T-helper 2 cell treated with Interferon-gamma antibody and Interleukin-4, amounts not matched to agents 100 ng/mL and 5 ng/mL, for 36 hours (primary cell): Measurements from ENCODE around the gene NLGN1. TPM values are rescaled to one million over a fixed set of nuclear protein-coding genes. Genes with fewer than 3 reads are reported as not detected.
"Not testable (repeated sequence)": the region's sequence is repeated elsewhere in the genome, so short reads cannot be mapped to it uniquely, and the experiment has no call there.

ENCODE experiments used
- intact Hi-C: fragments of 100-400 bp; cut with micrococcal nuclease; formaldehyde crosslinking; loops from one replicate; pipeline ENCODE4 v1.15.1; 2023
- total RNA-seq: library from RNA; stranded (reverse); gene quantifications from 2 replicates; pipeline ENCODE4 v1.2.3, GENCODE V29; 2022

The NLGN1 gene
- total RNA-seq, 1 donor from 2014 or later: not detected

DNA sequence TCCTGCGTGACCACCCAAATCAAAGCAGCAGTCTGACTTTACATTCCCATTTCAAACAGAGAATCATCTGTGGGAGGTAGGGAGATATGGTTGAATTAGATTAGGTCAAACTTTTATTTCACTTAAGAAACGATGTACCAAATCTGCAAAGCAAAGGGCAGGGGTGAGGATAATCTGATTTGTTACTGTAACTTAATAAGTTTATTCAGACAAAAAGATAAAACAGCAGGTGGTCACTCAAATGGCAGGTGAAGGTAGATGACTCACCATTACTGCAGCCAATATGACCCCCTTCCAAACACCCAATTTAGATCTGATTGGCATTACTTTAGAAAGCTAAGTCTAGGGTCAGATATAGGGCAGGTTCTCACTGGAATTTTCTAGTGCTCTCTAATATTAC, 810.6 kb downstream of the NLGN1 start:
- intact Hi-C loops: no loop called here

DNA sequence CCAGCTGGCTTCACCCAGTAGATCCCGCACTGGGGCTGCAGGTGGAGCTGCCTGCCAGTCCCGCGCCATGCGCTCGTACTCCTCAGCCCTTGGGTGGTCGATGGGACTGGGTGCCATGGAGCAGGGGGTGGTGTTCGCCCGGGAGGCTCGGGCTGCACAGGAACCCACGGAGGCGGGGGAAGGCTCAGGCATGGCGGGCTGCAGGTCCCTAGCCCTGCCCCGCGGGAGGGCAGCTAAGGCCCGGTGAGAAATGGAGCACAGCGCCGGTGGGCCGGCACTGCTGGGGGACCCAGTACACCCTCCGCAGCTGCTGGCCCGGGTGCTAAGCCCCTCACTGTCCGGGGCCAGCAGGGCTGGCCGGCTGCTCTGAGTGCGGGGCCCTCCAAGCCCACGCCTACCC, 814.4 kb downstream of the NLGN1 start:
- intact Hi-C loops: not testable (repeated sequence)

DNA sequence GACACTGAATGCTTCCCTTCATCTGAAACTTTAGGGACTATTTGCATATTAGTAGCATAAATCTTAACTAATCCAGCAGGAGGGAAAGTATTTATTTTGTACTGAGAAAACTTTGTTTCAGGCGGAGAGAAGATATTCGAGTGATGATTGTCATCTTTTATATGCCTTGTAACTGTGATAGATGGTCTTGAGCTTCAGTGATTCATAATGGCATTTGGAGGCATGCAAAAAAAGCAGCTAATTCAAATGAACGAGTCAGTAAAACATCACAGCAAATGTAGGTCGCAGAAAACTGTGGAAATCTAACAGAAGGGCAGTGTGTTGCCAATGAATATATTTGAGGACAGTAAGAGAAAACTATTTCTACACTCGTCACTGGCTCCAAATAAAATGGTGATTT, 817.9 kb downstream of the NLGN1 start:
- intact Hi-C loops: no loop called here

- intact Hi-C loops: no loop called here
These were observed 818.5 kb downstream of the NLGN1 start for GRCh38 chr3:174216019-174216418.

- intact Hi-C loops: no loop called here
These were observed 819.6 kb downstream of the NLGN1 start for GRCh38 chr3:174216946-174217718.

DNA sequence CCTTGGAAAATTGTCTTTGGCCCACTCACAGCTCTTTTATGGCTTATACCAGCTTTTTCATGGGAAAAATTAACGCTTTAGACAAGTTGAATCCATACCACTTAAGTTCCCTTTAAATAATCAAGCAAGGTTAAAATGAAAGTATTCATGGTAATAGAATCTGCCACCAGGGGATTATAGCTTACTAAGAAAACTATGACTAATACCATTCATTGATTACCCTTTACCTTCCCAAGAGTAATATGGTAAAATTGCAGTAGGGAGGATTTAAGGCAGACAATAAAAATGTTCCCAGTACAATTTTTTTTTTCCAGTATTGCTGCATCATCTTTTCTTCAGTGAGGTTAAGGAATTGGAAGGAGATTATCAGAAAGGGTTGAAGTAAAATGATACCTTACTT, 820.5 kb downstream of the NLGN1 start:
- intact Hi-C loops: no loop called here

GRCh38 chr3:174219738-174220137, 822.2 kb downstream of the NLGN1 start:
- intact Hi-C loops: no loop called here

DNA sequence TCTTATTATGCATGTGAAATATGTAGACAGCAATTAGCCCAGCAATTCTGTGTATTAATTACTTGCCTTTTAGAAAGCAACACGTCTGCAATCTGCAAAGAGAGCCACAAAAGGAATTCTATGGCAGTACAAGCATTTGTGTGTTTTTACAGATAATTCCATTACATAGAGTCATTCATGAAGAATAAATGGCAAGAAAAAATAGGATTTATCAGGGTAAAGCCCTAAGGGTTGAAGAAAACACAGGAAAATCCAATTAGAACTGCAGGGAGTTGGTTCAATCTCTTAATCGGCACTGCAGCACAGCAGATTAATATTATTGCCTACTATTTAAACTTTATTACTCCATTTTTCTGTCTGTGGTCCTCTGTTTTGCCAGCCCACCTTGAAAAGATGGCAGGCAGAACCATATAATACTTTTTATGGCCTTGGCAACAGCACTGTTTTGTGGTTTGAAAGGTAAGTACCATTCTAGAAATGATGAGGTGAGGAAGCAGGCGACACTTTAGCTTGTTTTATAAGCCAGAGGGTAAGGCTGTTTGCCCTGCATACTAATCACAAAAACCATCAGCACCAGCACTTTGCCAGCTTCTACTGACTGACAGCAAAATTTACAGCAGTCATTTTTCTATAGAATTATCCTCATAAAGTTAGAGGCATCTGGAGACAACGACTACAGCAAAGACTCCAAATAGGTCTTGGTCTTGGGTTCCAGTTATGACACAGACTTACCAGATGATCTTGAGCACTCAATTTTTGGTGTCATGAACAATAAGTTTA, 823.4 kb downstream of the NLGN1 start:
- intact Hi-C loops: no loop called here

- intact Hi-C loops: no loop called here
These were observed 825.5 kb downstream of the NLGN1 start for GRCh38 chr3:174223042-174223441.

DNA sequence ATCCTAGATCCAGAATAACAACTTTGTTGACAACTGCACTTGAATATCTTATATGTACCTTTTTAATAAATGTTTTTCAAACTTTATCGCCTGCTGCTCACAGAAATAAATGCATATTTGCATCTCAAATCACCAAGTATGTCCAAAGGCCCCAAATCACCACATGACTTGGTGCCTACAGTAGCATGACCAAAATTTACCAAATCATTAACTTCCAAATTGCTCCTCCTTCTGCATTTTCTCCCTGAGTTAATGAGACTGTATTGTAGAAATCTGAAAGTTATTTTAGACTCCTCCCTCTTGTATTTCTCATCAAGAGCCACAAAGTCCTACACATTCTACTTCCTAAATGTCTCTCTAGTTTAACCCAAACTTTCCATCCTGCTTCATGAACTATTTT, 826.1 kb downstream of the NLGN1 start:
- intact Hi-C loops: no loop called here

GRCh38 chr3:174229916-174230315, 832.4 kb downstream of the NLGN1 start:
- intact Hi-C loops: no loop called here

- intact Hi-C loops: not testable (repeated sequence)
These were observed 834.6 kb downstream of the NLGN1 start for GRCh38 chr3:174232028-174232657.

- intact Hi-C loops: no loop called here
These were observed 835.3 kb downstream of the NLGN1 start for GRCh38 chr3:174232658-174233429.

DNA sequence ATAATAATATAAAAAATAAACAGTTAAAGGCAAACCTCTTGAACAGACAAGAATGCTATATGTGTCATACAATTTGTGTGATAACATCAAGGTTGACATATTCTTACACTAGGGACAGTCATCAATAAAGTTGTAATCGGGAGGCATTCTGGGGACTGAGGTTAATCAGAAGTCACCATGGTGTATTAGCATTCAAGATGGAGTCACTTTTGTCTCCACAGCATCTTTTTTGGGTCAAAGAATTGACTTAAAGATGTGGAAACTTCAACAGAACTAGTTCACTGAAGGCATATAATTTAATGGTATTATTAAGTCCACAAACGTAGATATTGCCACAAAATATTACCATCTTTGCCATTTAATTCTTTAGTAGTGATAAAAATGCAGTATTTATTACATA, 836.0 kb downstream of the NLGN1 start:
- intact Hi-C loops: no loop called here

DNA sequence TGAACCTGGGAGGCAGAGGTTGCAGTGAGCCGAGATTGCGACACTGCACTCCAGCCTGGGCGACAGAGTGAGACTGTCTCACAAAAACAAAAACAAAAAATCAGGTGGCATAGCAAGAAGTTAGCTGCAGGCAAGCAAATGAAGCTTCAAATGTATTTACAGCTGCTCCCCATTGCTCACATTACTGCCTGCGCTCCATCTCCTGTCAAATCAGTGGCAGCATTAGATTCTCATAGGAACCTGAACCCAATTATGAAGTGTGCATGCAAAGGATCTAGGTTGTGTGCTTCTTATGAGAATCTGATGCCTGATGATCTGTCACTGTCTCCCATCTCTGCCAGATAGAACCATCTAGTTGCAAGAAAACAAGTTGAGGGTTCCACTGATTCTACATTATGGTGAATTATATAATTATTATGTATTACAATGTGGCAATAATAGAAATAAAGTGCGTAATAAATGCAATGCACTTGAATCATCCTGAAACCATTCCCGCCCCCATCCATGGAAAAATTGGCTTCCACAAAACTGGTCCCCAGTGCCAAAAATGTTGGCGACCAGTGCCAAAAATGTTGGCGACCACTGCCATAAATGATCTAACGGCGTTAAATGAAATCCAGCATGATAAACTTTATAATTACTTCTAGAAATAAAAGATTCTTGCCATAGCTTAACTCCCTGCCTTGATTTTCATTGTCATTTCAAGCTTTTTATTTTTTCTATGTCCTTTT, 844.9 kb downstream of the NLGN1 start:
- intact Hi-C loops: no loop called here

DNA sequence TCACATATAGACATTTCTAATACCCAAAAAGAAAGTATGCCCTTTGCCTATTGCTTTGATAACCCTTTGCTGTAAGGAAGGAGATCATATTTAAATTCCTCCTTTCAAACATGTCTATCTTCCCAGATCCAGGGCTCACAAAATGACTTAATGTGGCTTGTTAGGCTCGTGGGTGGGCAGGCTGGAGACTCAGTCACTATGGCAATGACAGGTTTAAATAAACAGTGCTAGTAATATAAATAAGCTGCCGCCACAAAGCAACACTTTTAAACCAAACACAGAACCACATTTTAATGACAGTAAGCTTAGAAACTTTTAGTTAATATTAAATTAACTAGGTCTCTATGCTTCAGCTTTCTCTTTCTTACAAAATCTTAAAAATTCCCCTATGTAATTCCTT, 845.6 kb downstream of the NLGN1 start:
- intact Hi-C loops: no loop called here

DNA sequence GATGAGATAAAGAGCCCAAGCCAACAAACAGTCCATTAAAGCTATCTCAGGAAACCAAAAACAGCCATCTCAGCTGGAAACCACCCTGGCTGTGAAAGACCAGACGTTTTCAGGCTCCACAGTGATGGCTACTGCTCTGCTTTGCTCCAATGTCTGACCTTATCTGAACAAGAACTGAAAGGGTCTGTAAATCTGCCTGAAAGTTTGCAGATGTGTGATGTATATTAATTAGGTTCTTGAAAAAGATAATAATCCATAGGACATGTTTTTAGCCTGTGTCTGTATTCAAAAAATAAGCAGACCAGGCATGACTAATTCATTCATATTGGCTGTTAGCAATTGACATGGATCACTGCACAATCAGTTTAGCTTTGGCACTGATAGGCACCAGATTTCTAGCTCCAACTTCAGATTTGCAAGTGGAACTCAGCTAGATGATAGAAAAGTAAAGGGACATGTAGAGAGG, 850.2 kb downstream of the NLGN1 start:
- intact Hi-C loops: no loop called here

DNA sequence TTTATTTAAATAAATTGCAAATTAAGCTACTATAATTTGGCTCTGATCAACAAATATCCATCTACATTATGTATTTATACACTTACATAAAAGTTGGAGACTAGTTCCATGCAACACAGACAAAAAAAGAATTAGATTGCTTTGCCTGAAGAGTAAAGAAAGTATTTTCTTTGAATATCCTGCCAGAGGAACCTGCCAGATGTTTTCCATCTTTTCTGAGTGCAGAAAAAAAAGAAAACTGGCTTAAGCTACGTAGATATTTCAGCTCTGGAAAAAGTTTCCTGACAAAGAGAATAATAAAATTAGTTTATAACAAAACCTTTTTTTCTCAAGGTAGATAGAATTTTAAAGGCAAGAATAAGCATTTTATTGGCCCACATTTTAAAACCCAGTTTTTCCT, 854.1 kb downstream of the NLGN1 start:
- intact Hi-C loops: no loop called here

DNA sequence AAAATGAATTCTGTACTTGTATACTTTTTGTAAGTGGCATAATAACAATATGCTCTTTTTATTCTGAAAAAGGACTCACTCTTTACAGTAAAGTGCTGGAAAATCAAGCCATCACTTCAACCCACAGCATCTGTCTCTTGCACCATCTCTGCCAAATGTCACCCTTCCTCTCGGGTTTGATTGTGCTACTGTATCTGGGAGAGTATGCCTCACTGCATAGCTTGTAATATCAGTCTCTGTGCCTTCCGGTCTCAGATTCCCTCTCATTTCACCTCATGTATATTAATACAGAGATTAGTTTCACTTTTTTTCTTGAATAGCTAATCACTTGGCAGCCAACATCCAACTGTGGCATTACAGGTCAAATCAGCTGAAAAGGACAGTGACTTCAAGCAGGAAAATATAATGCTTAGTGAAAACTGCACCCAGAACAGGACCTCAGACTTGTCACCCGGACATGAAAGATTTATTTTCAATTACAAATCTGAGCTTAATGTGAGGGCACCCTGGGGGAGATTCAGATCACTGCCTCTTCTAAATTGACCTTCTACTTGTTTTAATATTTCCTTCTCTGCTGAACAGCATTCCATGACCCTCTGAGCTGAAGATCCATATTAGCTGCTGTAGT, 855.8 kb downstream of the NLGN1 start:
- intact Hi-C loops: no loop called here

GRCh38 chr3:174253940-174254339, 856.4 kb downstream of the NLGN1 start:
- intact Hi-C loops: no loop called here
